GM19438 (cell line): ENCODE measurements around the gene TBC1D14.
A peak's percentile ranks its signal among the peaks of the same experiment; 100 is the strongest.

Experiments
- ATAC-seq: cut with Tn5 transposase; IDR thresholded peaks from one replicate; pipeline ENCODE4 v1.9.1; 2021; ENCODE audit warnings: low read depth; ENCODE audit not compliant: unreplicated experiment

Gene TBC1D14

DNA sequence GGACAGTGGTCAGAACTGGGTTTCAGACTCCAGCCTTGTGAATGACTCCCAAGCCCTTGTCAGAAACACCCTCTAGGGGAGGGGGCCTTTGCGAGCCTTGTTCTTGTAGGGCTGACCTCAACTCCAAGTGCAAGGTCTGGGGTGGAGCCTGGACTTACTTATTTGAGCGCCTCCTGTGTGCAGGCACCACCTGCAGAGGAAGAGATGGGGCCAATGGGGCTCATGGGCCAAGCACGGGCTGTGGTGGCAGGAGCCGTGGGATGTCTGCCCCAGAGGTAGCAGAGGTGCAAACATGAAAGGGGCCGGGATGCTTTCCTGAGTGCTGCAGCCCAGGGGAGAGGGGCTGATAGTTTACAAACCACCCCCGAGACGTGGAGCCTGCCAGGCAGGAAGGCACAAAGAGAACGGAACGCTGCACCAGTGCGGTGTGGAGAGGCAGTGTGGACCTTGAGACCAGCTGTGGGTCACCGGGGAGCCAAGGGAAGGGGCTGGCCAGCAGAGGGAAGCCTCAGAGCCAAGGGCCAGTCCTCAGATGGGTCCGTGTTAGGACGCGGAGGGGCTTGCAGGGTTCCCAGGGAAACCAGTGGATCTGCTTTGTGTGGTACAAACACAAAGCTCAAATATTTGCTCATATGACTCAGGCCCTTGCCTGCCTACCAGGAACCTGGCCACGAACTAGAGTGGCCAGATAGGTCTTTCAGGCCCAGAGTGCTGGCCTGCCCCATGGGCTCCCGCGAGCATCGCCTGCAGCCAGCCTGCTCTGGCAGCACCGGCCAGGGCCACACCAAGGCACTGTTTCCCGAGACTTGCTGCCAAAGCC lies 124.8 kb downstream of the TBC1D14 start:
- ATAC-seq, result no peak

DNA sequence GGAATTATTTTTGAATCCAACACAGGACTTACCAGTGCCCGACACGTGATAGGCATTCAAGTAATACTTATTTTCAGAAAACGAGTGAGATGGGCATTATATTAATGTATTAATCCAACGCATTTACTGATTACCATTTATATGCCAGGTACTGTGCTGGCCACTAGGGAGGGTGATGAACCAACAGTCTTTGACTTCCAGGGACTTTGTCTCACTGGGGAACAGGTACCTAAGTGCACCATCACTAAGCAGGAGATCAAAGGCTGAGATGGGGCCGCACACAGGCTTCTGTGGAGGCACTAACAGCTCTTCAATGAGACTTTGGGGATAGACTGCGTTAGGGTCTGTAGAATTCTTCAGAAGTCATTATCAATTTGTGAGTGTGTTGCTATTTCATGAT lies 127.8 kb downstream of the TBC1D14 start:
- ATAC-seq, result no peak

- ATAC-seq, result no peak
These were observed 131.1 kb downstream of the TBC1D14 start for GRCh38 chr4:7040765-7041164.

- ATAC-seq, result no peak
These were observed 131.6 kb downstream of the TBC1D14 start for GRCh38 chr4:7041246-7041645.

DNA sequence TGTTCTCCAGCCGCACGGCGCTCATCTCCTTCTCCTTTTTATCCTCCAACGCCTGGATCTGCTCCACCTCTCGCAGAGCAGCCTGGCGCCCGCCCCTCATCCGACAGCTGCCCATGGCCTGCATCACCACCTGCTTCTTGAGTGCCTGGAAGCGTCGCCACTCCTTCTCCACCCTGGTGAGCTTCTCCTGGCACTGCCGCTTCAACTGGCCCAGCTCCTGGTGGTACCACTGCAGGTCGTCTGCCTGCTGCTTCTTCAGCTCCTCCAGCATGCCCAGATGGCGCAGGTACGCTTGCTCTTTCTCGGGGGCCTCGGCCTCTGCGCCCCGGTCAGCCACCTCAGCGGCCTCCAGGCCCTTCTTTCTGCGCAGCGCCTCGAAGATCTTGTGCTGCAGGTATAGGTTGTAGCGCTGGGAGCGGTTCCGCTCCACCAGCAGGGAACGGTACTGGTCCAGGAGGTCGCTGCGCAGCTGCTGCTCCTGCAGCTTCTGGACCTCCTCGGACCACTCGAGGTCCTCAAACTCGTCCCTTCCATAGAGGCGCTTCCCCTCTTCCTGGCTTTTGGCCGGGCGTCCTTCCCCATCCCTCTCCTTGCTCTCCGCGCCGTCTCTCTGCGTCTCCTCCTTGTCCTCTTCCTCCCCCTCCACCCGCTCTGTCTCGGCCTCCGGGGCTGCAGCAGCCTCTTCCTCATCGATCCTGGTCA lies 132.3 kb downstream of the TBC1D14 start:
- no peak for ATAC-seq

- ATAC-seq, result peak; percentile 66
These were observed 133.1 kb downstream of the TBC1D14 start for GRCh38 chr4:7042503-7043283.

DNA sequence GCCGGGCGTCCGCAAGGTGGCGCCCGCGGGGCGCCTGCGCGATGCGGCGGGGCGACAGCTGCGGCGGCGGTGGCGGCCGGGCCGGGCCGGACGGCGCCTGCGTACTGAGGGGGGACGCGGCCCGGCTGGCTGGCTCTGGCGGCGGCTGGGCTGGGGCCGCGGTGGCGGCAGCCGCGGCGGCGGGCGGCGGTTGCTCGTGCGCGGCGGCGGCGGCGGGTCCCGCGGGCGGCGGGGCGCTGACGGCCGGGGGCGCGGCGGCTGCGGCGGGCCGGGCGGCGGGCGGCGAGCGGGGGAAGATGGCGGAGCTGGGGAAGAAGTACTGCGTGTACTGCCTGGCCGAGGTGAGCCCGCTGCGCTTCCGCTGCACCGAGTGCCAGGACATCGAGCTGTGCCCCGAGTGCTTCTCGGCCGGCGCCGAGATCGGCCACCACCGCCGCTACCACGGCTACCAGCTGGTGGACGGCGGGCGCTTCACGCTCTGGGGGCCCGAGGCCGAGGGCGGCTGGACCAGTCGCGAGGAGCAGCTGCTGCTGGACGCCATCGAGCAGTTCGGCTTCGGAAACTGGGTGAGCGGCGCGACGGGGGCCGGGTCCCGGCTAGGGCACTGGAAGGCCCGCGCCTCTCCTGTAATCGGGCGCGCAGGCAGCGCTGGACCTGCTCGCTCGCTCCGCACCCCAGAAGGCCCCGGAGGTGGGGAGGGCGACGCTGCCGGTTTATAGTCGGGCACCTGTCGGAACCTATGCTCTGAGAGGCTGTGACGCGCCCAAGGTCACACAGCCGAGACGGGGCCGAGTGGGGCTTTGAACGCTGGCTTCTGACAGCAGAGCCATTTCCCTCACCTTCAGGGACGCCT lies 133.9 kb downstream of the TBC1D14 start, which contains the start of gene TADA2B:
TADA2B (plus strand) TSS at position 89 of the 853 bp plus-strand sequence; CDS start at position 297, 208 bp downstream.
- peak; percentile 4 for ATAC-seq

DNA sequence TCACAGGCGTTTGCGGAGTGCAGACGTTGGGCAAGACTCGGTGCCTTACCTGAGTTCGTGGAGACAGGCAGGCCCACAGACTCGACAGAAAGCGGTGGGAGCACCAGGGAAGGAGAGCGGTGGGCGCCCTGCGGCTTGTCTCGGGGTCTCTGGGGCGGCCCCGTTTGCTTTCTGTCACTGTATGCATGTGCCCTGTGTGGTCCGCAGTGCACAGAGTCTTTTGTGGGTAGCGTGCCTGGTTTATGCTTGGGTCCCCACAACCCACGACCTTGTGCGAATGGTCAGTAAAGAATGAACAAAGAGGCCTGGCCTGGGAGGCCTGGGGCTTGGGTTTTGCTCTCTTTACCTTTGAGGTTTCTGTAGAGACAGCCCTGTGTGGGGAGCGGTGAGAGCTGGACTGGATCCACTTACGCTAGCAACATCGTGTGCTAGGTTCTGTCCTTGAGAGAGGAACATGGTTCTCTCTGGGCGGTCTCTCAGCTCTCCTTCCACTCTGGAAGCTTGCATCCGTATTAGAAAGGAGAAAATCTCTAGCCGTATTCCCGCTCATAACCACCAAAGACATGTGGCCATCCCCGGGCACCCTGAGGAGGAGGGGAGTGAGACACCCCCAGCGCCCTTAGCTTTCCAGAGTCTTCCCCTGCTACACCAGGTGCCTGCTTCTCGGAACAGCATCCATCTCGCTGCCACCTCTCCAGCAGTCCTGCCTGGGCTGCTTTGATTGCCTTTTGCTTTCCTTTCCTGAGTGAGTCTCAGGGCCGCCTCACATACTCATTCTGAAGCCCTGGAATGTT lies 134.7 kb downstream of the TBC1D14 start:
- no peak for ATAC-seq

- ATAC-seq, result no peak
These were observed 135.9 kb downstream of the TBC1D14 start for GRCh38 chr4:7045553-7045952.

GRCh38 chr4:7045961-7046921 lies 136.6 kb downstream of the TBC1D14 start:
- peak; percentile 32 for ATAC-seq

GRCh38 chr4:7046971-7047370 lies 137.3 kb downstream of the TBC1D14 start:
- ATAC-seq, result no peak

DNA sequence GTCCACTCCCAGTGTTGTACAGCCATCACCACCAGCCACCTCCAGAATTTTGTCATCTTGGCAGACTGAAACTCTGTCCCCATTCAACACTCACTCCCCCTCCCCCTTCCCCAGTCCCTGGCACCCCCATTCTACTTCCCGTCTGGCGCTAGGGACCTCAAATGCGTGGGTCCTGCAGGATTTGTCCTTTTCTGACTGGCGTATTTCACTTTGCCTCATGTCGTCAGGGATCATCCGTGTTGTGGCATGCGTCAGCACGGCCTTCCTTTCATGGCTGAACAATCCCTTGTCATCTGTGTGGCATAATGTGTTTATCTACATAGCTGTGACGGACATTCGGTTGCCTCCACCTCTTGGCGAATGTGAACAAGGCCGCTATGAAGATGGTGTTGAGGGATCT lies 139.0 kb downstream of the TBC1D14 start:
- no peak for ATAC-seq

GRCh38 chr4:7049295-7049694 lies 139.7 kb downstream of the TBC1D14 start:
- no peak for ATAC-seq

DNA sequence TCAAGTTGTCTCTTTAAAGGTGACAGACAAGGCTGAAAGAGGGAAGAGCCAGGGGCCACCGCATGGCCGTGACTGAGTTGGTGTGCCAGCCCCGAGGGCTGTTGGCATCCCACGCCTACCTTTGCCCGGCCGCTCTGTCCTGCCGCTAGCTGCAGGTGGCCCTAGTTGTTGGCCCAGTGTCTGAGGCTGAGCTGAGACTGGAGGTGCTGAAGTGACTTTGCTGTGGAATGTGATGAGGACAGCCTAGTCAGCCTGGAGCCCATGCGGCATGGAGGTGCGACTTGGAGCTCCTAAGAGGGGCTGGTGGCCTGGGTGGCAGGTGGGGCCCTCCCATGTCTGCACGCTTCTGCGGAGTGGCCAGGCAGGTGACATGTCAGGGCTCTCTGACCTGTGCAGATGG lies 140.1 kb downstream of the TBC1D14 start:
- no peak for ATAC-seq

DNA sequence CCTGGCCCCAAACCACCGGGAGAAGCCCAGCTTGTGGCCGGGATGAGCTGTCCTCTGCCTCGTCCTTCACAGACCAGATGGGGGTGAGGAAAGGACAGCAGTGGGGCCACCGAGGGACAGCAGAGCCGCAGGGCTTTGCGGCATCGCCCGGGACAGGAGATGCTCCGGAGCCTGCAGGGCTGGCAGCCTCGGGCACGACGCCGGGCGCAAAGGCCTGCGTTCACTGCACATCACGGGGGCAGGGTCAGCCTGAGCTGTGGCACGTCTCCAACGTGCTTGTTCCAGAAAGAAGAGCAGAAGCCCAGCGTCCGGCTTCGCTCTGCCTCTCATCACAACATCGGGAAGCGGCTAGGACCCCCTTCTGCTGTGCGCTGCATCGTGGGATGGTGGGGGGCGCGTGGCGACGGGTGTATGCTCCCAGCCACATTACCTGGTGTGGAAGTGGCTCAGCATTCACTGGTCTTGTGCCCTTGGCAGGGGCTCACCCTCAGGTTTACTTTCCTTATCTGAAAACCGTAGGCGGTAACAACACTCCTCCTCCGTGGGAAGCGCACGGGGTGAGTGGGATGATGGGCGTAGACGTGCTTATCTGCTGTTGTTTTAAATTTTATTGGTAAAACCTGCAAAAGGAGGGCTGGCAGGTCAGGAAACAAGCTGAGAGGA lies 141.0 kb downstream of the TBC1D14 start:
- no peak for ATAC-seq

GRCh38 chr4:7051144-7051495 lies 141.5 kb downstream of the TBC1D14 start:
- no peak for ATAC-seq

- ATAC-seq, result no peak
These were observed 142.3 kb downstream of the TBC1D14 start for GRCh38 chr4:7051905-7052304.

DNA sequence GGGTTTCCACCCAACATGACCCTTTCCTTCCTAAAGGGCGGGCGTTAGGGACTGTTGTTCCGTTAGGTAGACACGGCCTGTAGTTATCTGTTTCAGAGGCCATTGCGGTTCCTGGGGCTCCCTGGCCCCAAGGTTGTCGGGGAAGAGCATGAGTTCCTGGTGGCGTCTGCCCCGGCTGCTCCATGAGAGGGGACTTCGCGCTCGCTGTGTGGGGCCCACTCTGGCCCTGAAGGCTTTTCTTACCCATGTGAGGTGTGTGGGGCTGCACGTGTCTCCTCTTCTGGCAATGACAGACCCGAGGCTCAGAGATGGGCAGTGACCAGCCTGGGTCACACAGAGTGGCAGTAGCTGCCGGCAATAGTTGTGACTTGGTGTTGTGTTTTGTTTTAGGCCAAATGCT lies 142.7 kb downstream of the TBC1D14 start:
- ATAC-seq, result no peak
